ENCODE data around the gene SH3RF3.

The SH3RF3 gene

GRCh38 chr2:109517118-109517889 lies 388.3 kb downstream of the SH3RF3 start:
- Histone ChIP-seq H4K91ac (ENCODE audit: low read depth, low read length, poor library complexity) (no peak overlapping the region), H2AFZ (ENCODE audit: low read length) (peak overlapping the region; percentile 68), H3K27me3 (ENCODE audit: control insufficient read depth in 3 of 3, insufficient read depth in 3 of 3, low read depth in 1 of 3, low read length in 3 of 3) (peaks cover 0 to 21% (median 0%) of the 10 kb centered on the region in 3 experiments), H2BK12ac (ENCODE audit: low read length) (peak overlapping the region; percentile 73), H2BK120ac (ENCODE audit: low read depth, low read length) (no peak overlapping the region), H3K4me3 (ENCODE audit: low read length in 2 of 2) (no peak overlapping the region), H3K18ac (ENCODE audit: low read length) (peak overlapping the region; percentile 53), H3K4me2 (ENCODE audit: insufficient read depth, low read length, poor library complexity, severe bottlenecking) (no peak overlapping the region), H4K8ac (ENCODE audit: low read depth, low read length) (no peak overlapping the region), H3K27ac (replicated peaks; ENCODE audit: low read length) (no peak overlapping the region), H3K9ac (ENCODE audit: low read depth, low read length, poor library complexity) (no peak overlapping the region), H3K23ac (ENCODE audit: low read depth, low read length, poor library complexity) (no peak overlapping the region), H3K14ac (ENCODE audit: low read length) (peak overlapping the region; percentile 27), H3K9me3 (replicated peaks in 1 of 2; ENCODE audit: control insufficient read depth in 2 of 2, insufficient read depth in 1 of 2, low read depth in 1 of 2, low read length in 2 of 2) (peaks cover 0 to 5% of the 10 kb centered on the region in 2 donors), H3K4me1 (ENCODE audit: control insufficient read depth in 2 of 2, insufficient read depth in 1 of 2, low read depth in 1 of 2, low read length in 2 of 2) (peaks cover 0 to 5% of the 10 kb centered on the region in 2 donors), H2AK5ac (ENCODE audit: low read depth, low read length) (peak overlapping the region; percentile 40), H2BK15ac (ENCODE audit: low read length) (no peak overlapping the region), H2BK5ac (ENCODE audit: low read length) (no peak overlapping the region), H3K36me3 (replicated peaks in 1 of 2; ENCODE audit: control insufficient read depth in 2 of 2, insufficient read depth in 2 of 2, low read length in 2 of 2) (no peaks in the 10 kb centered on the region), H3K4ac (ENCODE audit: low read length) (no peak overlapping the region), H3K79me1 (ENCODE audit: low read depth, low read length) (peaks cover 4% of the 10 kb centered on the region)
- WGBS, 2 donors (ENCODE audit: extremely low coverage in 2 of 2, insufficient read length in 2 of 2, insufficient replicate concordance in 1 of 2): no CpG with 5 or more reads among the region's 26 CpGs
- DNase-seq (ENCODE audit: low spot score): no peak

GRCh38 chr2:109519513-109519912 lies 390.5 kb downstream of the SH3RF3 start:
- H2BK120ac ChIP-seq (ENCODE audit: low read depth, low read length): no peak overlapping the region
- no peak overlapping the region for H4K91ac ChIP-seq (ENCODE audit: low read depth, low read length, poor library complexity)
- no peak overlapping the region for H2BK12ac ChIP-seq (ENCODE audit: low read length)
- no peak for DNase-seq (ENCODE audit: low spot score)
- no peak overlapping the region for H3K9ac ChIP-seq (ENCODE audit: low read depth, low read length, poor library complexity)
- no peak overlapping the region for H3K4me3 ChIP-seq (ENCODE audit: low read length in 2 of 2)
- H2BK5ac ChIP-seq (ENCODE audit: low read length): no peak overlapping the region
- peaks cover 0 to 5% of the 10 kb centered on the region in 2 donors for H3K4me1 ChIP-seq (ENCODE audit: control insufficient read depth in 2 of 2, insufficient read depth in 1 of 2, low read depth in 1 of 2, low read length in 2 of 2)
- H2AFZ ChIP-seq (ENCODE audit: low read length): no peak overlapping the region
- no peak overlapping the region for H2AK5ac ChIP-seq (ENCODE audit: low read depth, low read length)
- no peak overlapping the region for H3K4me2 ChIP-seq (ENCODE audit: insufficient read depth, low read length, poor library complexity, severe bottlenecking)
- H2BK15ac ChIP-seq (ENCODE audit: low read length): no peak overlapping the region
- no peaks in the 10 kb centered on the region for H3K9me3 ChIP-seq (replicated peaks in 1 of 2; ENCODE audit: control insufficient read depth in 2 of 2, insufficient read depth in 1 of 2, low read depth in 1 of 2, low read length in 2 of 2)
- H3K4ac ChIP-seq (ENCODE audit: low read length): no peak overlapping the region
- H3K27ac ChIP-seq (replicated peaks; ENCODE audit: low read length): no peak overlapping the region
- H3K23ac ChIP-seq (ENCODE audit: low read depth, low read length, poor library complexity): no peak overlapping the region
- H3K36me3 ChIP-seq (replicated peaks in 1 of 2; ENCODE audit: control insufficient read depth in 2 of 2, insufficient read depth in 2 of 2, low read length in 2 of 2): no peaks in the 10 kb centered on the region
- peaks cover 0 to 13% (median 0%) of the 10 kb centered on the region in 3 experiments for H3K27me3 ChIP-seq (ENCODE audit: control insufficient read depth in 3 of 3, insufficient read depth in 3 of 3, low read depth in 1 of 3, low read length in 3 of 3)
- WGBS, 2 donors (ENCODE audit: extremely low coverage in 2 of 2, insufficient read length in 2 of 2, insufficient replicate concordance in 1 of 2): no CpG with 5 or more reads among the region's 4 CpGs
- H3K14ac ChIP-seq (ENCODE audit: low read length): no peak overlapping the region
- H3K18ac ChIP-seq (ENCODE audit: low read length): no peak overlapping the region
- peaks cover 2% of the 10 kb centered on the region for H3K79me1 ChIP-seq (ENCODE audit: low read depth, low read length)
- H4K8ac ChIP-seq (ENCODE audit: low read depth, low read length): no peak overlapping the region

- peaks cover 0 to 5% of the 10 kb centered on the region in 2 donors for H3K4me1 ChIP-seq (ENCODE audit: control insufficient read depth in 2 of 2, insufficient read depth in 1 of 2, low read depth in 1 of 2, low read length in 2 of 2)
- H4K91ac ChIP-seq (ENCODE audit: low read depth, low read length, poor library complexity): no peak overlapping the region
- H3K36me3 ChIP-seq (replicated peaks in 1 of 2; ENCODE audit: control insufficient read depth in 2 of 2, insufficient read depth in 2 of 2, low read length in 2 of 2): no peaks in the 10 kb centered on the region
- H2BK5ac ChIP-seq (ENCODE audit: low read length): no peak overlapping the region
- H2AFZ ChIP-seq (ENCODE audit: low read length): no peak overlapping the region
- H3K27ac ChIP-seq (replicated peaks; ENCODE audit: low read length): no peak overlapping the region
- peaks cover 2% of the 10 kb centered on the region for H3K79me1 ChIP-seq (ENCODE audit: low read depth, low read length)
- H4K8ac ChIP-seq (ENCODE audit: low read depth, low read length): no peak overlapping the region
- H3K4me2 ChIP-seq (ENCODE audit: insufficient read depth, low read length, poor library complexity, severe bottlenecking): no peak overlapping the region
- no CpG with 5 or more reads among the region's 20 CpGs for WGBS, 2 donors (ENCODE audit: extremely low coverage in 2 of 2, insufficient read length in 2 of 2, insufficient replicate concordance in 1 of 2)
- H3K23ac ChIP-seq (ENCODE audit: low read depth, low read length, poor library complexity): no peak overlapping the region
- H3K9me3 ChIP-seq (replicated peaks in 1 of 2; ENCODE audit: control insufficient read depth in 2 of 2, insufficient read depth in 1 of 2, low read depth in 1 of 2, low read length in 2 of 2): no peaks in the 10 kb centered on the region
- H2AK5ac ChIP-seq (ENCODE audit: low read depth, low read length): no peak overlapping the region
- no peak overlapping the region for H3K9ac ChIP-seq (ENCODE audit: low read depth, low read length, poor library complexity)
- no peak overlapping the region for H2BK15ac ChIP-seq (ENCODE audit: low read length)
- no peaks in the 10 kb centered on the region for H3K27me3 ChIP-seq (ENCODE audit: control insufficient read depth in 3 of 3, insufficient read depth in 3 of 3, low read depth in 1 of 3, low read length in 3 of 3)
- H2BK120ac ChIP-seq (ENCODE audit: low read depth, low read length): no peak overlapping the region
- no peak overlapping the region for H3K4me3 ChIP-seq (ENCODE audit: low read length in 2 of 2)
- no peak for DNase-seq (ENCODE audit: low spot score)
- no peak overlapping the region for H2BK12ac ChIP-seq (ENCODE audit: low read length)
- no peak overlapping the region for H3K4ac ChIP-seq (ENCODE audit: low read length)
- H3K14ac ChIP-seq (ENCODE audit: low read length): no peak overlapping the region
- no peak overlapping the region for H3K18ac ChIP-seq (ENCODE audit: low read length)
These were observed 392.4 kb downstream of the SH3RF3 start for GRCh38 chr2:109521233-109522062.

- no peak overlapping the region for H3K4ac ChIP-seq (ENCODE audit: low read length)
- no peak overlapping the region for H2BK5ac ChIP-seq (ENCODE audit: low read length)
- no peak overlapping the region for H2BK120ac ChIP-seq (ENCODE audit: low read depth, low read length)
- H4K91ac ChIP-seq (ENCODE audit: low read depth, low read length, poor library complexity): no peak overlapping the region
- no peak overlapping the region for H3K18ac ChIP-seq (ENCODE audit: low read length)
- WGBS, 2 donors (ENCODE audit: extremely low coverage in 2 of 2, insufficient read length in 2 of 2, insufficient replicate concordance in 1 of 2): no CpG with 5 or more reads among the region's 7 CpGs
- H3K79me1 ChIP-seq (ENCODE audit: low read depth, low read length): peaks cover 2% of the 10 kb centered on the region
- H3K27ac ChIP-seq (replicated peaks; ENCODE audit: low read length): no peak overlapping the region
- H4K8ac ChIP-seq (ENCODE audit: low read depth, low read length): no peak overlapping the region
- no peak overlapping the region for H3K9ac ChIP-seq (ENCODE audit: low read depth, low read length, poor library complexity)
- H2BK15ac ChIP-seq (ENCODE audit: low read length): no peak overlapping the region
- H3K4me2 ChIP-seq (ENCODE audit: insufficient read depth, low read length, poor library complexity, severe bottlenecking): no peak overlapping the region
- H2AK5ac ChIP-seq (ENCODE audit: low read depth, low read length): no peak overlapping the region
- H3K23ac ChIP-seq (ENCODE audit: low read depth, low read length, poor library complexity): no peak overlapping the region
- no peaks in the 10 kb centered on the region for H3K36me3 ChIP-seq (replicated peaks in 1 of 2; ENCODE audit: control insufficient read depth in 2 of 2, insufficient read depth in 2 of 2, low read length in 2 of 2)
- DNase-seq (ENCODE audit: low spot score): no peak
- no peaks in the 10 kb centered on the region for H3K9me3 ChIP-seq (replicated peaks in 1 of 2; ENCODE audit: control insufficient read depth in 2 of 2, insufficient read depth in 1 of 2, low read depth in 1 of 2, low read length in 2 of 2)
- peaks cover 0 to 1% (median 0%) of the 10 kb centered on the region in 3 experiments for H3K27me3 ChIP-seq (ENCODE audit: control insufficient read depth in 3 of 3, insufficient read depth in 3 of 3, low read depth in 1 of 3, low read length in 3 of 3)
- no peak overlapping the region for H3K14ac ChIP-seq (ENCODE audit: low read length)
- no peak overlapping the region for H3K4me3 ChIP-seq (ENCODE audit: low read length in 2 of 2)
- peaks cover 0 to 5% of the 10 kb centered on the region in 2 donors for H3K4me1 ChIP-seq (ENCODE audit: control insufficient read depth in 2 of 2, insufficient read depth in 1 of 2, low read depth in 1 of 2, low read length in 2 of 2)
- H2BK12ac ChIP-seq (ENCODE audit: low read length): no peak overlapping the region
- H2AFZ ChIP-seq (ENCODE audit: low read length): no peak overlapping the region
These were observed 393.0 kb downstream of the SH3RF3 start for GRCh38 chr2:109522063-109522374.
